Colon (tissue), 2 donors: ENCODE measurements around the gene PPP1R10.

Experiments
- FAIRE-seq: peaks from 2 replicates; lab custom pipeline; 2012; peaks lifted over from hg19 to GRCh38; lab: Jason Lieb, UNC
- donor health status: control.
- donor health status: control.

PPP1R10 gene

DNA sequence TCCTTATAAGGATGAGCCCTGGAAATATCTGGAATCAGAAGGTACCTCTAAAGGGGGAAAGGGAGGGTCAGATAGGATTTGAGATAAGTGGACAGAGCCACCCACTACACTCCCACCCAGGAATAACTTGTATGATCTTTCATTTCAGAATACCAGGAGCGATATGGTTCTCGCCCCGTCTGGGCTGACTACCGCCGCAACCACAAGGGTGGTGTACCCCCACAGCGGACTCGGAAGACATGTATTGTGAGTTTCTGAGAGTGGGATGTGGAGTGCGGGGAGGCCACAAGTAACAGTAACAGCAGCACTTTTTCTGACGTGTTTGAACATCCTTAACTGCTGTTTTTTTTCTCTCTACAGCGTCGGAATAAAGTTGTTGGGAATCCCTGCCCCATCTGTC is 2.5 kb upstream of the PPP1R10 start:
- no peak for FAIRE-seq

DNA sequence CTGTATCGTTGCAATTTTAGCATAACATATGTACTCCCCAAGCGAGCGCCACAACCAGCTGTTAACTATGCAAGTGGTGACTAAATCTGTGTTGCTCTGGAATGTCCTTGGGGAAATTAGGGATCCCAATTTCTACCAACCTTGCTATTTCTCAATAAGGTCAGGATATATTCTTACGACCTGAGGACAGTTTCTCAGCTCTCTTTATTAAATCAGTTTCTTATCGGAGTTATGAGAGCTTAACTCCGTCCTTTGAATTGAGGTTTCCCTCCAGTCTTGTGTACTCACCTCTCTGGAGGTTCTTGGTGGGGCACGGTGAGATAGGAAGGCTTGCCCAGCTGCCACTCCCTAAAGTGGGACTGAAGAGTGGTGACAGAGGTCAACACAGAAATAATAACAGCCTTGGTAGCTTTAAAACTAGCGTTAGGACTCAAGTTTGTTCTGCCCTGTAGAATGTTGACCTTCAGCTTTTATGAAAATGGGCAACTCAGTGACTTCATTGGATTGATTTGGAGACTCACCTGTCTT is 1.3 kb upstream of the PPP1R10 start:
- no peak for FAIRE-seq

DNA sequence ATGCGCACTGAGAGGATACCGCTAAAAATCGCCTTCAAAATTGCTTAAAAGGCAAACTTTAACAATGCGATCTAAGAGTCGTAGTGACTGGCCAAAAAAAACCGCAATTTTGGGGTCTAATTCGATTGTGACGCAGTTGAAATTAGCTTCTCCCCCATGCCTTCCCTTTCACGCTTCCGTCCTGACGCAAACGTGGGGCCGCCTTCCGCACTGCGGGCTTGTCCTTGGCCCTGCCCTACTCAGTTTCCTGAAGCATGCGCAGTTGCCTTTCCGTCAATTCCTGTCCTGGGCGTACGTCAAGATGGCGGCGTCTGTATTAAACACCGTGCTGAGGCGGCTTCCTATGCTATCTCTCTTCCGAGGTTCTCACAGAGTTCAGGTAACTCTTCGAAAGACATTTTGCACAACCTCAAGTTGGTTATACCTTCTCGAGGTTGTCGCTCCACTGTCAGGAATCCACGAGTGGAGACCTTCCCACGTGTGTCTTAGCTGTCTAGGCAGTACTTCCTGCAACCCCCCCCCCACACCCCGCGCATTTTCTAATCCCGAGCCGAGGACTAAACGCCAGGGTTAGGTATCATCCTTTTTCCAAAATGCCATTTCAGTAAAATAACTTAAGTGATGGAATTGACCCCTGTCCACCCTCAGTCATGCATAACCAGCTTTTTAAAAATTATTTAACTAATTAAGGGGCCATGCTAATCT is 674 bp upstream of the PPP1R10 start, which contains the start of gene MRPS18B:
TSS of gene MRPS18B (plus strand) at position 276 of the 705 bp plus-strand sequence. CDS start at position 302, 26 bp downstream.
- FAIRE-seq, result no peak

DNA sequence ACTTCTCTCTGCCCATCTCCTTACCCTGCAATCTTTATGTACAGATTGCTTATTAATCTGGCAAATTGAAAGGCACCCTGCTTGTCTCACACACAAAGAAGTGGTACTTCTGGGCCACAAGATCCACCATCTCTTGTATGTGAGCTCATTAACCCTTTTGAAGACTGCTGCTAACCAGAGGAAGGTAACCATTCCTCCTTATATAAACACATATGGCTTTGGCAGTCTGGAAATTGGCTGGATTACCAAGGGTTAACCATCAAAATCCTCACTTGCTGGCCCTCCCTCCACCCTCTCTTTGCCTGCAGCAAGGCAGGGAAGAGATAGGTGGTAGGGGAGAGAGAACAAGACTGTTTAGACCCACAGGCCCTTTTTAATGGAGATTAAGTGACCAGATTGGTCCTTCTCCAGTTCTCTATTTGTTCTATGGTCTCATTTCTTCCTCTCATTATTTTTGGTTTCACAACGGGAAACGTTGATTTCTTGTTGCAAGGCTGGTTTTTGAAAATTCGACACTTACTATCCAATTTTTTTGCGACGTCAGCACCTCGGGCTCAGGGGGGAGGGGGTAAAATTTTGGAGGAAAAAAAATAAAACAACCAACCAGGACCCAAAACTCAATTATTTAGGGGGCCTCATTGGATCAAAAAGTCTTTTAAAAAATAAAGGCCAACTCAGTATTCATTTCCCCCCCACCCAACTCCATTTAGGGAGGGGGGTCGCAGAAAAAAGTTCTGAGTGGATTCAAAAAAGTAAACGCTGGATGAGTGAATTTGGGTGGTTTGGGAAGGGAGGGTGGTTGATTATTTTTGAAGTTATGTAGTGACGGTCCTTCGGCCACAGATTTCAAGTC is 859 bp downstream of the PPP1R10 start:
- FAIRE-seq, result no peak

DNA sequence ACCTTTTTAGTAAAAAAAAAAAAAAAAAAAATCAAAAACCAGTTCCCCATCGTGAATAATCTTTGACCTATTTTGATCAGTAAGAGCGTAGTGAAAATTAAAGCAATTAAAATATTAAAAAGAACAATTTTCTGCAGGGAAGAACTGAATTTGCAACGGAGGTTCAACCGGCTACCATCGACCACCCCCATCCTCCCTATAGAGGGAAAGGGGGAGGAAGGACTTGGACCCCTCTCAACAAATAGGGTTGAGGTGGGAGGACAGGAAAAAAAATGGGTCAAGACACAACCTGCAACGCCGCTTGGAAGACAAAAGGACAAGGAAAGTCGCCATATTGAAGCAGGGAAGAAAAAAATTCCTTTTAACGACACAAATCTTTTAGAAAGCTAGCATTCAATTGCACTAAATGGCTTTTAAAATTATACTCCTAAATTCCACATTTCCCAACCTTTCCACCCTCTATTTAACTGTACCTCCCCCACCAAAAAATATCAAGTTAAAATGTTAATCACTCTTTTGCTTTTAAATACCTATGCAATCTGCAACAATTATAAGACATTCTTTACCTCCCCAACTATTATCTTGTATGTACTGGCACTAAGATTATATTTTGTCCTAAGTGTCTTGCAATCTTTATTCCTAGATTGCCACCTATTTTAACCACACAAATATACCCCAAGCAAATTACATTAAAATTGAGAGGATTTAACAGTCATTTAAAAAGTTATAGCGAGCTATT is 1.7 kb downstream of the PPP1R10 start:
- FAIRE-seq, result no peak

DNA sequence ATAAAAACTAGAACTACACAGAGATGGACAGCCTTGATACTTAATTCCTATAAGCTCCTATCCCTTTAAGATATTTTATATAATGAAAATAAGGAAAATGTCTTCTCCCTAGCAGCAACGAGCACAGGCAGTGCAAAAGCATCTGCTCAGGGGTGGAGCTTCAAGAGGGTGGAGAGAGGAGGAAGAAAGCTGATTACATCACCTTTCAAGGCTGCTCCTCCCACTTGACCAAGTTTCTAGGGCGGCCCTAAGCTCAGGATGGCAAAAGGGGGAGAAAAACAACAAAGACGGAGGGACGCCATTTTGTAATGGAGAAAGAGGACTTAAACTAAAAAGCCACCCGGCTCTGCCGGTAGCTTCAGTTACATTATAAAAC is 2.2 kb downstream of the PPP1R10 start:
- peak; percentile 14 for FAIRE-seq

DNA sequence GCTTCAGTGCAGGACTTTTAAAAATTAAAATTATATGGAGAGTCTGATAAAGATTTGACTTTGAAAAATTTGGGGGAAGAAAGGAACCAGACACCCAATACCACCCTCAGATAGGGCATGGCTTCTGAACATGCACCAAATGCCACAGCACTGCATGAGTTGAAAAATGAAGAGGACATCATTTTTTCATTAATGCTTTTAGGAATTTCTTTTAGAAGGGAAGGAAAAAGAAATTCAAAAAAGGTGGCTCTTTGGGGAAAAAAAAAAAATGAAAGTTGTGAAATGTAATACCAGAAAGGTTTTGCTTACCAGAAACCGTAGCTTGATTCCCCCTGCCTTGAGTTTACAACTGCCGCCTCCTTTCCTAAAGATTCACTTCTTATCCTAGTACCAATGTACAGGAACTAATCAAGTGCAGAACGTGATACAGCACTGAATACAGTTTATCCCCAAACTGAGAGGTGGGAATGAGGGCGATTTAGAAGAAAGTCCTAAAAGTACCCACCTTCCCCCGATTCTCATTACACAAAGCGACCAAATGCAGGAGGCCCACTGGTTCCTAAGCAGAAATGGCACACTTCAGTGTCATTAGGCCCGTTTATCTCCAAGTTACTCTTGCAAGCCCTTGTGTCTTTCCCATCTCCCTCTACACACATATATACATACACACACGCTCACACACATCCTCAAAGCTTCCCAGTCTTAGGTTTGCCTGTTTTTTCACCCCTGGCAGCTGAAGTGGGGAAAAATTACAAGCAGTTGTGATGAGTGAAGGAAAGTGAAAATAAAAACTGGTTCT is 2.8 kb downstream of the PPP1R10 start:
- no peak for FAIRE-seq

DNA sequence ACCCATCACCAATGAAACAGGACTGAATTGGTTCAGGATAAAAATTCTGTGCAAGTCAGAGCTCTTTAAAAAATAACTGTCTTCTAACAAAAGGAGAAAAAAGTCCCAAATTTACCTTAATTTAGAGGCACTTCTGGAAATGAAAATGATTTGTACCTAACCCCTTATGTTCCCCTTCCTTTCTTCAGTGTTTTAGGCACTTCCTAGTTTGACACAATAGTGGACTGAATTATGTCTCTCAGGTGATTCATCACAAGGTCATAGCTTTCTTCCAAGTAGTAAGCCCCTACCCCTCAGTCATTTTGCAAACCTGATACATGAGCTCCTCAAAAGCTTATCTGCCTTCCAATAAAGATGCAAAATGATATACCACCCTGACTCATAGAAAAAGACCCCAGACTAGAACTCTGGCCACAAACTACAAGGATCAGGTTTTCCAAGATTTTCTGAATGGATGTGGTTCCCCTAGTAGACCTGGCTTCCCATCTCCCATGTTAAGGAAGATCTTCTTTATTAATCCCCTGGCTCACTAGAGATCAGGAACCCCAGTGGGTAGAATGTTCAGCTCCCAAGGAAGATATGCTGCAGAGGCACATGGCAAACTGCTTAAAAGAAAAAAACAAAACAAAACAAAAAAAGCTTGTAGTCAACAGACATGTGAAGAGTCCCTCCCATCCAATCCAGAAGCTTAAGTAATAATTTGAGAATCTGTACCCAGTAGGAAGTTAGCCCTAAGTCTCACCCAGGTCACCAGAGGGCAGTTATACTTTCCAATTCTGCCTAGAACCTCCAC is 3.6 kb downstream of the PPP1R10 start:
- FAIRE-seq, result no peak

DNA sequence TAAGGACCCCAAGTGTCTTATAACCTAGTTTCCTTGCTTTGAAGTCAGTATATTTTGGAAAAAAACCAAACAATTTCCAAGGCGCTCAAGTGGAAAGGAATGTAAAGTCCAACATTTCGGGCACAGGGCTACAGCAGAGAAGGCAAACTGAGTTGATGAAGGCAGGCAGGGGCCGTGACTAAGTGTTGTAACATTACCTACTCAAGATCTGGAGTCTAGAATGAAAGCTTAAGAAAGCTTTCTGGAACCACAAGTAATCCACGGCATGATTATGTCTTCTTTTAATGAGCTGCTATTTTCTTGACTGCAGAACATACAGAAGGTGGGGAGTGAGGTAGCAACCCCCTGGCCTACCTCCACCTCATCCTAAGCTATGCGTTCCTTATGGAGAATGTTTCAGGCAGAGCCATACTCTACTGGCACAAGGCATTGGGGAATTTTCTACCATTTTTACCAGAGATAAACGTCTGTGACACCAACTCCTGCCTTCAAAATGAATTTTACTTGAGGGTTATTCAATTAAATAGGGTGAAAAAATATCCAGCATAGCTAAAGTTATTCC is 4.3 kb downstream of the PPP1R10 start:
- FAIRE-seq, result no peak

DNA sequence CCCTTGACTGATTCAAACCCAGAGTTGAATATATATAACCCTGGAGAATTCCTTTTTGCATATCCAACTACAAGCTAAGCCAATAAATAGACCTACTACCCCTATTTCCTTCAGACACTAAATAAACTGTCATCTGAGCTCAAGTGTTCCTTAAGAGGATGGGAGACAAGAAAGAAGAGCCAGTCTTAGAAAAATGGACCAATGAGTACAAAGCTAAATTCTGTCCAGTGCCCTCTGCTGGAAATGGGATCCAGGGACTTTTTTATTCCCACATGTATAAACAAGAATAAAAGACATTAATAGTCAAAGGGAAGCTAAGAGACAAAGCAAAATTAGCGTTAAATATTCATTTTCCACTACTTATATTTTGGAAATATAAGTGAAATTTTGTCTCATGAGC is 4.8 kb downstream of the PPP1R10 start:
- no peak for FAIRE-seq

DNA sequence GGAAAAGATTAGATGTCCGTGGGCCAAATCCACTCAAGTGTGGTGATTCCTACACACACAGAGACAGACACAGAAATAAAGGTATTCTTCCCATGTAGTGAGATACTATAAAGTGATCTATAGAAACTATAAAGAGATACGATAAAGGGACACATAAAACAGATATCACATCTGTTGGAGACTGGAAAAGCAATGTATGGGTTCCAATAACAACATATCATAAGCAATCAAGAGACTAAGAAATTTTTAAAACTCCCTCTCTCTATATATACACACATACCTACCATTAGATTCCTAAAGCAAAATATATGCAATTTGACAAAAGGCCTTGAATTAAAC is 5.2 kb downstream of the PPP1R10 start:
- FAIRE-seq, result no peak

DNA sequence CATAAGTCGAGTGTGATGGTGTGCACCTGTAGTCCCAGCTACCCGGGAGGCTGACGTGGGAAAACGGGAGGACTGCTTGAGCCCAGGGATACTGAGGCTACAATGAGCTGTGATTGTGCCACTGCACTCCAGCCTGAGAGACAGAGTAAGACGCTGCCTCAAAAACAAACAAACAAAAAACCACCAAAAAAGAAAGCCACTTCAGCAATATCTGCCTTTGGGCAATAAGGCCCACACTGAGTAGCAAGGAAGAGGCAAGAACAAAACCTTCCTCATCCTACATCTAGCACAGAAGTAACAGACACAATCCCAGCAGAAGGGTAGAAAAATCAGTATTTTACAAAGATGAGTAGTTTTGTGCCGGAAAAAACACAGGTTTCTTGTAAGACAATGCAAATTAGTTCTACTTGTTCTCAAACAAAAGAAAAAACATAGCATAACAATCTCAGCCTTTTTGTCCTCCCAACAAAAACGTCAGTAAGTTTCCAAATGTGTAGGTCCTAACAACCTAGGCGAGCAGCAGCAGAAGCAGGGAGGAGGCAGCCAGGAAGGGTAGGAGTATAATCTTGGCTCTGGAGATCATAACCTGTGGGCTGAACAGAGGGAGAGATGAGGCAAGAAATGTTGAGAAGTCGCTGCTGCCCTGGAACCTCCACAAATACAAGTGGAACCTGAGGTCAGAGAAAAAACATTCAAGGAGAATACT is 5.7 kb downstream of the PPP1R10 start:
- no peak for FAIRE-seq

DNA sequence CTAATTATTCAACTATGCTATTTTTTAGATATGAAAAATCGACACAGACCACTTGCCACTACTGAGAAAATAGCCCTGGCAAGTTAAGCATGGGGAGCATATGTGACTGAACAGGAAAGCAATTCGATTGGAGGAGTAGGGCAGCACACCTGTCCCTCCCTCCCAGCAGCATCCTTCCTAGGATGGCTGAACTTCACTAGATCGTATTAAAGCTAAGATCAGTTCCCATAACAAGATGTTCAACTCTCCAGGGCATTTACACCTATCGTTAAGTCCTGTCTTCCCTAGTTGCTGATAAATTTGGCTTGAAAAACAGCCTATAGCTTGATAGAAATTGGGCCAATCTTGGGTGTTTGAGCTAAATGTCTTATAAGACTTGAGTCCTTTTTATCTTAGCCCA is 7.0 kb downstream of the PPP1R10 start:
- no peak for FAIRE-seq

DNA sequence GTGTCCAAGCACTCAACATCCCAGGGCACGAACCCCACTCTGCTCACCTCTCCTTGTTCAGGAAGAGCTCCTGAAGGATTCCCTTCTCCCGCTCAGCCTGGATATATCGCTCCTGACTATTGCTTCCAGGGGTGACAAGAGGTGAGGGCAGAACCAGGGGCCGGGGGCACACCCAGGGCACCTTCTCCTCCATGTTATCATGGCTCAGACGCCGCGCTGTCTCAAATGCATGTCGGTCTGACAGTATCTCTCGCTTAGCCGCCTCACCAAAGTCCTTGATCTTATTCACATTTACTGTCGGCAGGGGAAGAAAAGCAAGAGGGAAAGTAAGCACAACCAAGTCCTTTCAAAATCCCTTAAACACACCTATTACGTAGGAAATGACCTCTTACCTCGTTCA is 13.1 kb downstream of the PPP1R10 start:
- FAIRE-seq, result no peak

DNA sequence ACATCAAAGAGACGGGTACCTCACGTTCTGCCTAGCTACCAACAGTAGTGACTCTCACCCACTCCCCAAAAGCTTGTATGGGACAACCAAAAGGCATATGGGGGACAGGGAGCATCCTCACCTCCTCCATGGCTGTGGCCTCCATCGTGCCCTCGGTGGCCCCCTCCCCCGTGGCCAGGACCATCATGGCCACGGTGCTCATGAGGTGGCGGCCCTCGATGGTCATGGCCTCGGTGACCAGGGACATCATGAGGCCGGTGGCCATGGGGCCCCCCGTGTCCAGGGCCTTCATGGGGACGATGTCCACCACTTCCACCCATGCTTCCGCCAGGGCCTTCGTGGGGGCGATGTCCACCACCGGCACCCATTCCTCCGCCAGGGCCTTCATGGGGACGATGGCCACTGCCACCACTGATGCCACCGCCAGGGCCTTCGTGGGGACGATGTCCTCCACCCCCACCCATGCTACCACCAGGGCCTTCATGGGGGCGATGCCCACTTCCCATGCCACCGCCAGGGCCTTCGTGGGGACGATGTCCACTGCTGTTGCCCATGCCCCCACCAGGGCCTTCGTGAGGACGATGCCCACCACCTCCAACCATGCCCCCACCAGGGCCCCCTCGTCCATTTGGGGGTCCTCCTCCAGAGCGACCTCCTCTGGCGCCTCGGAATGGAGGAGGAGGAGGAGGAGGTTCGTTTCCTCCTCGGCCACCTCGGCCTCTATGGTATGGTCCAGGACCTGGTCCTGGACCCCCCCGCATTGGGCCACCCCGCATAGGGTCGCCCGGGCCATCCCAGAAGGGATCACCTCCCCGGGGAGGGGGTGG is 15.0 kb downstream of the PPP1R10 start:
- no peak for FAIRE-seq

DNA sequence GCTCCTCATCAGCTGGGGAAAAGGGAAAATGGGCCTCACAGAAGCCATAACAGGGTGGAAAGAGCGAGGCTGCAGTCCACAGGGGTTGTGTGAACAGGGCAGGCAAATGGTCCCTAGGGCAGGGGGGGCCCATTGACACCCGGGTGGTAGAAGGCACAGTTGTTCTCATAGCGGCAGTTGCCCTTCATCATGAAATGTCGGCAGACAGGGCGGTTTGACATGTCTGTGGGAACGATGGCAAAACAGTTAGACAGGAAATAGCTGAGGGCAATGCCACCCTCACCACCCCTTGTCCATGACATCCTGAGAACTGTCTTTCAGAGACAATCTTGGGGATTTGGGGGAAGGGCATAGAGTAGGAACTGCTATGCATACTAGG is 15.6 kb downstream of the PPP1R10 start:
- no peak for FAIRE-seq

DNA sequence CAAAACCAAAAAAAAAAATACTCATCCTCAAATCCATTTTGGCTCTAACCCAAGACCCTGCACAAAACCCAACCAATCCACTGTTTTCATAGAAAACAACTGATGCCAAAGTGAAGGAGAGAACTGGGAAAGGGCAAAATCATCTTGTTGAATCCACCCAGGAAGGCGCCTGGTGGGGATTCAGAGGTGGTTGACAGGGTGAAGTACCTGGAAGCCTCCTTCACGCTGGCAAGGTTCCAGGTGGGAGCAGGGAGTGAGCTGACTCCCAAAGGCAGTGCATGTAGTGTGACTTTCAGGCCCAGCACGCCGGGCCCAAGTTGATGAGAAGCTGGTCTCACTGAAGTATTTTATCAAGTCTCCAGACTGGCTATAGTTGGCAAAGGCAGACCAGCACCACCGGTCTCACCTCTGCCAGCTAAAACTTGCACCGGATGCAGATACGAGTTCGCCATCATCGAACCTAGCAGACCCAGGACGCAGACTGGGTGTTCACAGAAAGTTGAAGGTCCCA is 16.5 kb downstream of the PPP1R10 start:
- no peak for FAIRE-seq

DNA sequence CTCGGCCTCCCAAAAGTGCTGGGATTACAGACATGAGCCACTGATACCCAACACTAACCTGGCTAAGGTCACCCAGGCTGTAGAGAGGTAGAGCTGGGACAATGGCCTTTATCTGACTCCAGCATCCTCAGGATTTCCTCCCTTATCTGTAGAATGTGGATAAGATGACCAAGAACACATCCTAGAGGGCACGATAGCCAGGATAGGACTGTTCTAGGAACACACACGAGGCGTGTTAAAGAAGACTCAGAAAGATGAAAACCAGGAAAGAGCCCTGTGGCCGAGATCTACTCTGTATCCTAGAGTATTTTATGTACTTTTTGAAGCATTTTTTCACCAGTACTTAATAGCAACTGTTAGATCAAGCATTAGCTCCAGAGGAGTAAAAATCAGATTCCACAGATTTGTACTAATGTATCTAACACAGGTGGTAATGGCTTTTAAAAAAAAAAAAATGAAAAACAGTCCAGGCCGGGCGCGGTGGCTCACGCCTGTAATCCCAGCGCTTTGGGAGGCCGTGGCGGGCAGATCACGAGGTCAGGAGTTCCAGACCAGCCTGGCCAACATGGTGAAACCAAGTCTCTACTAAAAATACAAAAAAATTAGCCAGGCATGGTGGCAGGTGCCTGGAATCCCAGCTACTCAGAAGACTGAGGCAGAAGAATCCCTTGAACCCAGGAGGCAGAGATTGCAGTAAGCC is 17.3 kb downstream of the PPP1R10 start:
- no peak for FAIRE-seq
